Stimulated activated CD4-positive, alpha-beta T cell treated with anti-CD3 and anti-CD28 coated beads, Interleukin-4, amount 100 ng/mL, for 4 hours (primary cell): ENCODE results near the gene TMEM82.

Experiments
- DNase-seq, 2 experiments: peaks; one replicate each; pipeline ENCODE4 v3.0.0-alpha.2; 2020

TMEM82 gene

DNA sequence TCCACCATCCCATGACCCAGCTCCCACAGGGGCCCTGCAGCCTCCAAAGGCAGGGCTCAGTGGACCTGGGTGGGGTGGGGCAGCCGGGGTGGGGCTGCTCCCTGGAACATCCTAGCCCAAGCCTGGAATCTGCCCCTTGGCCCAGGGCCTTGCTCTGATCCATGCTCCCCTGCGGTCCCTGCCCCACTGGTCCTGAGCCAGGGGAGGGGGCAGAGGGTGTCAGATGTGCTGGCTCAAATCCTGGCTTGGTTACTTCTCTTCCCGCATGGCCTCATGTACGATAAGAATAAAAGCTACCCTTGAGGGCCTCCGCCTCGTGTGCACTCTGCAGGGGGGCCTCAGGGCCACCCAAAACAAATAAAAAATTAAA lies 5.4 kb upstream of the TMEM82 start:
- DNase-seq = no peak

DNA sequence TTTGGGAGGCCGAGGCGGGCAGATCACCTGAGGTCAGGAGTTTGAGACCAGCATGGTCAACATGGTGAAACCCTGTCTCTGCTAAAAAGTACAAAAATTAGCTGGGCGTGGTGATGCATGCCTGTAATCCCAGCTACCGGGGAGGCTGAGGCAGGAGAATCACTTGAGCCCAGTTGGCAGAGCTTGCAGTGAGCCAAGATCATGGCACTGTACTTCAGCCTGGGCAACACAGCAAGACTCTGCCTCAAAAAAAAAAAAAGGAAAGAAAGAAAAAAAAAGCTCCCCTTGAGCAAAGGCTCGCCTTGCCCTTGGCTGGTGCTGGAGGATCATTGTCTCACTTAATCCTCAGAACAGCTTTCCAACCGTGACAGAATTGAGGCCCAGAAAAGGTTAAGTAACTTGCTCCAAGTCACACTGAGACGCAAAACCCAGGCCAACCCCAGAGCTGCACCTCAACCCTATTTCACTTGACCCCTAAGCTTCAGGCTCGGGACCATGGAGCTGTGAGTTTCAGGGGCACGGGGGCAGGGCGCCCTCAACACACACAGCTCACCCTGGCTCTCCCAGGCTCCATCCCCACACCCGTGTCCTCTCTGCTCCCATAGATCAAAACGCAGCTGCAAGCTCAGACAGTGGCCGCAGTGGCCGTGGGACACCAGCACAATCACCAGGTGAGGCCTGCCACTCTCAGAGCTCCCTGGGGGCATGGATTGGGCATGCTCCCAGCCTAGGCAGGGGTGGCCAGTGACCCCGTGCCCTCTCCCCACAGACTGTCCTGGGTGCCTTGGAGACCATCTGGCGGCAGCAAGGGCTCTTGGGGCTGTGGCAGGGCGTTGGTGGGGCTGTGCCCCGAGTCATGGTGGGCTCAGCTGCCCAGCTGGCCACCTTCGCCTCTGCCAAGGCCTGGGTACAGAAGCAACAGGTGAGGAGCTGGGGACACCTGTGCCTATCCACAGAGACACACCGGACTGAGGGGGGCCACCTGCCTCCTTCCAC lies 4.7 kb upstream of the TMEM82 start:
- no peak for DNase-seq

DNA sequence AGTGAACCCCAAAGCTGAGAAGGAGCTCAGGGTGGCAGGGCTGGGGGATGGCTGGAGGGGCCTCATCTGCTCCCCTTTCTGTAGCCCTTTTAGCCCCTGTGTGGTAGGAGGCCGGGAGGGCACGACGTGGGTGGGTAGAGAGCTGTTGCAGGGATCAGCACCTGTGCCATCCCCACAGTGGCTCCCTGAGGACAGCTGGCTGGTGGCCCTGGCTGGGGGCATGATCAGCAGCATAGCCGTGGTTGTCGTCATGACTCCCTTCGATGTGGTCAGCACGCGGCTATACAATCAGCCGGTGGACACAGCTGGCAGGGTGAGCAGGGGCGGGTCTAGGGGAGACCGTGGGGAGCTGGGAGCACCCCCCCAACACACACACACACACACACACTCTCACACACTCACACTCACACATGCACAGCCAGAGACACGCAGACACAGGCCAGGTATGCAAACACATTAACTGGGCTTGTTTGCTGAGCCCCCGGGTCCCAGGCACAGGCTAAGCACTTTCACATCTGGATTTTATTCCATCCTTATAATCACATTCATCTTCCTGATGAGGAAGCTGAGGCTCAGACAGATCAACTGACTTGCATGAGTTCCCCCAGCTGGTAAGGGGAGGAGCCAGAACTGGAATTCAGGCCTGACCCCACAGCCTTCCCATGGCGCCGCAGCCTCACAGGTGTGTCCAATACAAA lies 3.7 kb upstream of the TMEM82 start:
- DNase-seq = no peak

DNA sequence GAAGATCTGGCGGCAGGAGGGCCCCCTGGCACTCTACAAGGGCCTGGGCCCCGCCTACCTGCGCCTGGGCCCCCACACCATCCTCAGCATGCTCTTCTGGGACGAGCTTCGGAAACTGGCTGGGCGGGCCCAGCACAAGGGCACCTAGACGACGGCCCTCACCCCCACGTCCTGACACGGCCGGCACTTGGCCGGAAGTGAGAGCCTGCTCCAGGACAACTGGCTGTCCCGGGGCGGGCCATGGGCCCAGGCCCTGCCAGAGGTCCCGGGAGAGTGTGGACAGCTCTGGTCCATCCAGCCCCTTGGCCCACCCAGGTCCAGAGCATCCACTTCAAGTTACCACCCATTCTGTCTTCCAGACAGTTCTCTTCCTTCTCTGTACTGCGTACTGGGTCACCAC lies 3.0 kb upstream of the TMEM82 start:
- no peak for DNase-seq

DNA sequence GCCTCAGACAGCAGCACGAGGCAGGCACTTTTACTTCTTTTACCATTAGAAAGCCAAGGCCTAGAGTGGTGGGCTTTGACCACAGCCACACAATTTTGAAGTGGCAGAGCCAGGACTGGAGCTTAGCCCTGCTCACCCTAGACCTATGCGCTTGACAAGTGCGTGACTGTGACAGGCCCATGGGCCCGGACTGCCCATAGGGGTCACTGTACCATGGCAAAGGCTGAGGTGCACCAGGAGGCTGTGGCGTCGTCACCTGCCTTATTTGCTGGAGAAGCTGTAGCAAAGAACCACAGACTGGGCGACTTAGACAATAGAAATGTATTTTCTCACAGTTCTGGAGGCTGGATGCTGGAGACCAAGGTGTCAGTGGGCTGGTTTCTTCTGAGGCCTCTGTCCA lies 2.6 kb upstream of the TMEM82 start:
- DNase-seq = no peak

DNA sequence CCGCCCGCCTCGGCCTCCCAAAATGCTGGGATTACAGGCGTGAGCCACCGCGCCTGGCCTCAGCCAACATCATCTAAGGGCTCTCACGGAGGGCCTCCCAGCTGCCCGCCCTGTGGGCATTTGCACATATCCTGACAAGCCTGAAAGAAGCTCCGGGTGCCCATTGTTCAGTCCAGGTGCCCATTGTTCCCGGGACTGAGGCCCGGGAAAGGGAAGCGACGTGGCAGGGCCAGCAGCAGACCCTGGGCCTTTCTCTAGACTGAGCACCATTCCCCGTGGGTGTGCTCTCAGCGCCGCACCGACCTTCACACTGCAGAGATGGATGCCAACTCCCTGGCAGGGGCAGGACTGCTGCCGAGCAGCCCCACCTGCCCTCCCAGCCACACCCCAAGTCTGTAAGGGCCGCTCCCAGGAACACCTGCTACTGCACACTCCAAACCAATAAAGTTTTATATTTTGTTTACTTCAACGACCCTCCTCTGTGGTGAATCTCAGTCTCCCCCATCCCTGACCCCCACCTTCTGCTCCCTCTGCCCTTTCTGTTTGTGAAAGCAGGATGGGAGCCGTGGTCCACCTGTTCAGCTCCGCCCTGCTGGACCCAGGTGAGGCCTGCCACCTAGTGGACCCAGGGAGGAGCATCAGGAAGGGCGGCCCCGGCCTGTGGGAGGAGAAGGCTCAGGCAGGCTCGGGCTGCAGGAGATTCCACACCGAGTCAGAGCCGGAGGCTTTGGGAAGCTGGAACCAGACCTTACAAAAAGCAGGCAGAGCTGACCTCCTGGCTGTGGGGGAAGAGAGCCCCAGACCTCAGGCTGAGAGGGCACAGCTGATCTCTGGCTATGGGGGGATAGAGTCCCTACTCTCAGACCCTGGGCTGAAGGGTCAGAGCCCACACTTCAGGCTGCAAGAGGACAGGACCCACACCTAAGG lies 1.1 kb upstream of the TMEM82 start:
- DNase-seq = peak; percentile 60 to 63

DNA sequence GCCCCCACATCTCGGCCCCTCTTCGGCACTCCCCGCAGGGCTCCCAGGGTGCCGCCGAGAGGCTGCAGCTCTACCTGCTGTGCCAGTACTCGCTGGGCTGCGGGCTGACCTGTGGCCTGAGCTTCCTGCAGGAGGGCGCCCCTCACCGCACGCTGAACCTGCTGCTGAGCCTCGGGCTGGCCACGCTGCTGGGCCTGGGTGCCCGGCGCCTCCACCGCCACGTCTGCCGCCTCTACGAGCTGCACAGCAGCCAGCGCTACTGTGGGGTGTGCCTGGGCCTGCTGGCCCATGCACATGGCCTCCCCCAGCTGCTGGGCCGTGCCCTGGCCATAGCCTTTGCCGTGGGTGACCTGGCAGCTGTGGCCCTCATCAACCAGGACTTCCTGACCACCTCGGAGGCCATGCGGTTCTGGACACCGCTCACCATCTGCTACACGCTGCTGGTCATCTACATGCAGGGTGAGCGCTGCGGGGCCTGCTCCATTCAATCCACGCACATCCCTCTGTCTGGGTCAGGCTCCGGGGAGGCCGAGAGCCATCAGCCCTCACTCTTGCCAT lies 1.9 kb downstream of the TMEM82 start:
- DNase-seq = no peak

DNA sequence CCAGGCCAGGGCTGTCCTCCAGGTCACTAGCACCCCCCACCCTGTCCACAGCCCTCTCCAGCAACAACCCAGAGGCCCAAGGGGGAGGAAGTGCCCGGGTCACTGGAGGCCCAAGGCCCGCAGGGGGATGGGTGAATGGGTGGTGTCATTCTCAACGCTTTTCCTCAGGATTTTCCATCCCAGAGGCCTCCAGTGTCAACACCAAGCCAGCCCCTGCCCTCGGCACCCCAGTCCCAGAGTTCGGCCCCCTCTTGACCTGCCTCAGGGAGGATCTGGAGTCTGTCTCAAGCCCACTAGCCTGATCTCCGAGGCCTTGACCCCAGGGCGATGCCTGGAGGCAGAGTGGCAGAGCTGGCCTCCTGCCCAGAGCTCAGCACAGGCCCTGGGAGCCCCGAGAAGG lies 5.1 kb downstream of the TMEM82 start:
- no peak for DNase-seq

DNA sequence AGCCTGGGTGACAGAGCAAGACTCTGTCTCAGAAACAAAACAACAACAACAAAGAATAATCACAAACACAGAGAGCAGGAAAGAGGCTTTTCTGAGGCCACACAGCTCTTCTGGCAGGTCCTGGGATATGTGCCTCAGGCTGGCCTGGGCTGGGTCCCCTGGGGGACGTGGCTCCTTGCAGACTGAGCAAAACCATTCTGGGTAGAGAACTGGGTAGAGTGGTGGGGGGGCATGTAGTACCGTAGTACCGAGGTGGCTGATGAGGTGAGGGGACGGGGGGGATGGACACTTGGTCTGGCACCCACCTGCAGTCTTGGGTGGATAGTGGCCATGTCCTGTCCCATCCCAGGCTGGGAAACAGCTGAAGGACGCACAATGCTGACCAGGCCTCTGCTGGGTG lies 6.0 kb downstream of the TMEM82 start:
- DNase-seq = no peak

DNA sequence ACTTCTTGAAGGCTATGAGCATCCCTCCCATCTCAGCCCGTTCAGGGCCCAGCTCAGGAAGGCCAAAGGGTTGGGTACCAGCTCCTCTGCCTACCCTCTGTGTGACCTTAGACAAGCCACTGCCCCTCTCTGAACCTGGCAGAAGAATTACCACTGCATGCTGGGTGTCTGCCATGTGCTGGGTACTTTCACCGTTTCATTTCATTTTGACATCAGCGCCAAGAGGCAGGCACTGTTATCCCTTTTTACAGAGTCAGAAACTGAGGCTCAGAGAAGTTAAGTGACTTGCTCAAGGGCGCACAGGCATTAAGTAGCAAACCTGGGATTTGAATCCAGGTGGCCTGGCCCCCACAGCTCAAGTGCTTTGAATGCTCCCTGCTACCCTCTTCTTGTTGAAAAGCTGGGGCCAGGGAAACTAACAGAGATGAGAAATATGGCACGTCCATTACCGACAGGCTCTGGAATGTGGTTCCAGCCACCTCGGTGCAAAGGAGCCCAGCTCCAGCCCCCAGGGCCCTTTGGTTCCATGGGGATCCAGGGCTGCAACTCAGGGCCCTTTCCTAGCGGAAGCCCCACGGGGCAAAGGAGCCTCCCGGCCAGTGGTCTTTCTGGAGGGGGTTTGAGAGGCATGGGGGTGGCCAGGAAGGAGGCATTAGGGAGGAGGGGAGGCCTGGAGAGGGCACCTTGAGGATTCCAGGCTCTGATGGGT lies 6.5 kb downstream of the TMEM82 start:
- DNase-seq = no peak

DNA sequence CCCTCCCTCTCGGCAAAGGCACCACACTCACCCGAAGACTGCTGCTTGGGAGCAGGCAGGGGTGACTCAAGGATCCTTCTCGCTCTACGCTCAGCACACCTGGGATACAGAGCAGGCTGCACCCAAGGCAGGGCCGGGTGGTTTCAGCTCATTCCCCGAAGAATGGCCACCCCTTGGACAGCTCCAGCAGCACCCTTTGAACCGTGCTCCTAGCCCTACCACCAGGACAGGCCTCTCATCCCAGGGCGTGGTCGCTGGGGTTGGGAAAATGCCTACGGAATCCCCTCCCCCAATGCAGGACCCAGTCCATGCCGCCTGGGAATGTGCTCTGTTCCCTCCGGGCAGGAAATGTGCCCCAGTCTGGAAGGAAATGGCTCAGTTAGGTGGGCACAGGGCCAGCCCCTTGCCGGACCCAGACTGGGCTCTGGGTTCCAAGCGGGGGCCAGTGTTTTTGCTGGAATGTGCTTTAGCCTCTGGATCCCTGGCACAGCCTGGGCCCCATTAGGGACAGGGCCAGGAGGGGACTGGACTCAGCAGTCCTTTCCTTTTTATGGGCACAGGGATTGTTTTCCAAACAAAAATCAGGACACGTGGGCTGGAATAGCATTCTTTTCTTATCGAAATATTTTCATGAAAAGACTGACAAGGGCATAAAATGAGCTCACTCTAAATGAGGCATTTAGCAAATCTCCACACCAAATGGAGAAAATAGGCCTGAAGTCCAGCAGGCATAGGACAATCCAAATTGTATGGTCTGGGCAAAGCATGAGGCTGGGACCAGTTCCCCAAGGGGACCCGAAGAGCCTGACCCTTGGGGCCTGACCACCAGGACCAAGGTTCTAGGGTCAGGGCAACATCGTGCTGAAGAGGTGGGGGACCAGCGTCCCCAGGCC lies 7.3 kb downstream of the TMEM82 start:
- no peak for DNase-seq

DNA sequence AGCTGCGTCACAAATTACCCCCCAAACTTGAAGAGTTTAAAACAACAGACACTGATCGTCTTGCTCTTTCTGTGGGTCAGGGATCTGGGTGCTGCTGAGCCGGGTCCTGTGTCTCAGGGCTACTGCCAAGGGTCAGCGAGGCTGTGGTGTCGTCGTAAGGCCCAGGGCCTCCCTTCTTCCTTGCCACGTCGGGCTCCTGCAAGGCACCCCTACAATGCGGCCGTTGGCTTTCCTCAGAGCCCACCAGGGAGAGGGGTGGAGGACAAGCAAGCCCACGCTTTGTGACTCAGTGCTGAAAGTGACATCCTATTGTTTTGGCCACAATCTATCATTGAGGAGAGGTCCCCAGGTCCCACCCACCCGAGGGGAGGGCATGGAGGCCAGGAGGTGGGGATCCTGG lies 8.6 kb downstream of the TMEM82 start:
- no peak for DNase-seq

DNA sequence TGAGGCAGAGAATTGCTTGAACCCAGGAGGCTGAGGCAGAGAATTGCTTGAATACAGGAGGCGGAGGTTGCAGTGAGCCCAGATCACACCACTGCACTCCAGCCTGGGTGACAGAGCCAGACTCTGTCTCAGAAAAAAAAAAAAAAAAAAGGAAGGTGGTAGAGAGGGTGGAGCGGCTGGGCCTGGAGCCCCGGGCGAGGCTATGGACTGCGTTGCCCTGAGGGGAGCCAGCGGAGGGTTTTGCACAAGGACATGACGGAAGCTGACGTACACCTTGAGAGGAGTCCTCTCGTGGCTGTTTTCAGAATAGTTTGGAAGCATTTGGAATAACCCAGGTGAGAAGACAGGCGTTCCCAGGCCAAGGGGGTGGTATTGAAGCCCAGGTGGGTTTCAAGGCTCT lies 9.4 kb downstream of the TMEM82 start:
- DNase-seq = no peak

DNA sequence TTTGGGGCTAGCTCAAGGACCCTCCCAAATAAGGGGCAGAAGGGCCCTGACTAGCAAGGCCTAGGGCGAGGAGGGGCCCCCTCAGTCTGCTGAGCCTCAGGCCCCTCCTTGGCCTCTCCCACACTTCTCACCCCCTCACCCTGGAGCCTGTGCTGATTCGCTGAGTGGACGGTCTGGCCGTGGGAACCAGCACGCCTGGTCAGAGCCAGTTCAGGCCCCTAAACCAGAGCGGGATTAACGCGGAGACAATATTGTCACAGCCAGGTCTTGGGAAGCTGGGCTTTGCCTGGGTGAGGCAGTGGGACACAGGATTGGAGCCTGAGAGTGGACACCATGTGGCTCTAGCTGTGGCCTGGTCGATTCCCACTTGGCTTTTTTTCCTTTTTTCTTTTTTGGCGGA lies 11.5 kb downstream of the TMEM82 start:
- DNase-seq = no peak

DNA sequence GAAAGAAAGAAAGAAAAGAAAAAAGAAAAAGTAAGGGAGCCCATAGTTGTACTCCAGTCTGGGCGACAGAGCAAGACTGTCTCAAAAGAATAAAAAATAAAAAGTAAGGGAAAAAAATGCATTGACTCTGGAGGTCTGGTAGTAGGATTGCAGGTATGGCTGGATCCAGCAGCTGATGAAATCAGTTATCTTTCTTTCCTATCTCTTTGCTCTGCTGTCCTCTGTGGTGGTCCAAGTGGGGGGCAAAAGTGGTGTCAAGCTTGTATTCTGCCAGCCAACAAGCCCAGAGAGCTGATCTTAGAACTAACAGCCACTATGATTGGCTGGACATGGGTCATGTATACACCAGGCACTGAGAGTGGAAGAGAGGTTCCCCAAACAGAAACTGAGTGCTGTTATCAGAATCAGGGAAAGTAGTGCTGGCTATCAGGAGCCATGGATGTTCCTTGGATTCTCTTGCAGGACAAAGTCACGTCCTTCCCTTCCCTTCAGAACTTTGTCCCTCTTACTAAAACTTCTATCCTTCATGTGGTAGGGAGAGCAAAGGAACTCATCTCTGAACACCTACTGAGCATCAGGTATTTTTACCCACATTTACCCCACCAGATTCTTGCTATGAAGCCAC lies 12.8 kb downstream of the TMEM82 start:
- DNase-seq = no peak

DNA sequence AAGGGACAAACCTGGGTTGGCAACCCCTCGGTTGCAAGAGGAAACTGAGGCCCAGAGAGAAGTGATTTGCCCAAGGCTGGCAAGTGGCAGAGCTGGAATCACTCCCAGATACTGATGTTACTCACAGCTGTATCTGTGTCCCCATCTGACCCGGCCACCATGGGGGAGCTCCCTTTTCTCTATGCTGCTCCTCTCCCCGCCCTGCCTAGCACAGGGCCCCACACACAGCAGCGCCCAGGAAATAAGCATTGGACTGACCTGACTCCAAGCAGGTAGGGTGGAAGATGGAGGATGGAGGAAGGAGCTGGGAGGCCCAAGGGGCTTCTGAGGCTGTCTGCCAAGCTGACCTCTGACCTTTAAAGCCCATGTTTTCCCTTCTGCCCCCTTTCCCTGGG lies 13.3 kb downstream of the TMEM82 start:
- no peak for DNase-seq

DNA sequence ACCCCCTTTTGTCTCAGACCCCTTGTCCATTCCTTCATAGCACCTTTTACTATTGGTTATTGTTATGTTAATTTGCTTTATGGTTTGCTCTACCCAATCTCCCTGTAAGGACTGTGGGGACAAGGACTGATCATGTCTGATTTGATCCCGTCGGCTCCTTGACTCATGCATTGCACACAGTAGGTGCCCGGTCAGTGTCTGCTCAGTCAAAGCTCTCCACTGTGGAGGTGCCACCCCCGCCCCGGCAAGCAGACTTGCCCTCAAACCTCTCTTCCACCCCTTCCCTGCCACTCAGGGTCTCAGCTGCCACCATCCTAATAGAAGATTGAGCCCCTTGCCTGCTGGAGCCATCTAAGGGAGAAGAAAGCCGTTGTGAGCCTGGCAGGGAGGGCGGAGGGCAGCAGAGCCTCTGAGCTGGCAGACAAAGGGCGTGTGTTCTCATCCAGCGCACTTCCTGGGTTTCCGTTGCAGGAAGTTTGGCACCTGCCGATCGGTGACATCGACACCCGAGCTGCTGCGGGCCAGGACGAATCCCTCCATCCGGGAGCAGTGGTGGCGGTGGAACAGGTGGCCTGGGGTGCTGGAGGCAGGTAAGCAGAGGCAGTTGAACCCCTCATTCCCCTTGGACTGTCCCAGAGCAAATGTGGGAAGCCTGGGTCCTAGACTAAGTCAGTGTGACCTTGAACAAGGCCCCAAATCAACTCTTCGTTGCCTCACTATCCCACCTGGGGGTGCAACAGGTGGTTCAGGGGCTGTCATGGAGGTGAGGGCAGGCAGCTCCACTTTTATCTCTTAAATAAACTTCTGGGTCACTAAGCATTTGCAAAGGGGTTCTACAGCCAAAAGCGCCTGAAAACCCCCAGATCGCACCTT lies 14.1 kb downstream of the TMEM82 start:
- no peak for DNase-seq

DNA sequence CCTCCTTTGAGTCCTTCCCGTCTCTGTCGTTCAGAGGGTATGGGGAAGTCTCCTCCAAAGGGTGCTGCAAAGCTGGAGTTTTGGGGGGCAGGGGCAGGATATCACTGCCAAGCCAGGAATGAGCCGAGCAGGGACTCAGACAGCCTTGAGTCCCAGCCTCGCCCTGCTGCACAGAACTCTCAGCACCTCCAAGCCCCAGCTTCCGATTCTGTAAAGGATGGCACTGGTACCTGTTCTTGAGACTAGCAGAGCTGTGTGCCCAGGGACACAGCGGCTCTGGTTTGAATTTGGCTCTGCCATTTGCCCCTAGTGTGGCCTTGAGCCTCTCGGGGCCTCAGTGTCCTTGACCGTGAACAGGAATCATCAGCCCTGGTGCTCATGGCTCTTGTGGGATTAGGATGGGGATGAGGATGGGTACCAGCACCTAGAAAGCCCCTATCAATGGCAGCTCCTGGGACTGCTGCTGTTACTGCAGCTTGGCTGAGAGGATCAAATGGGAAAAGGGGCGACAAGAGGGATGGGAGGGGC lies 14.8 kb downstream of the TMEM82 start:
- no peak for DNase-seq
